T47D (cell line): ENCODE results near the gene NACC2.
"Not testable (repeated sequence)": the region's sequence is repeated elsewhere in the genome, so short reads cannot be mapped to it uniquely, and the experiment has no call there.

Experiments used
- DNase-seq, 2 experiments: peaks; one replicate each; pipeline versions ENCODE4 v3.0.0 to v3.0.0-alpha.2; 2011 to 2012; ENCODE audit warnings: low read depth in 1 of 2, low spot score in 1 of 2
- JUND ChIP-seq: IDR thresholded peaks from 2 replicates; pipeline ENCODE4 v1.6.1; 2012; ENCODE audit warnings: low read depth
- in situ Hi-C: cut with HindIII; loops from 2 replicates; pipeline ENCODE4 v1.10.0; 2016; ENCODE audit warnings: low sequenced_read_pairs, low pct_unique_long_range_greater_than_20kb

NACC2 gene

GRCh38 chr9:136043441-136043991 lies 51.6 kb downstream of the NACC2 start:
- in situ Hi-C loops: no loop called here
- no peak for TF ChIP-seq JUND
- DNase-seq: no peak

DNA sequence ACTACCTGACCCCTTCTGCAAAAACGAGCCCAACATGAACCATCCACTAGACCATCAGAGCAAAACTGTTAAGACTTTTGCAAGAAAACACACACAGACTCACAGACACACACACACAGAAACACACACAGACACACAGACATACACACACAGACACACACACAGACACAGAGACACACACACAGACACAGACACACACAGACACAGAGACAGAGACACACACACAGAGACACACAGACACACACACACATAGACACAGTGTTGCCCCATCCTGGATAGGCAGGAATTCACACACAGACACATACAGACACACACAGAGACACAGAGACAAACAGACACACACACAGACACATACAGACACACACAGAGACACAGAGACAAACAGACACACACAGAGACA lies 52.5 kb downstream of the NACC2 start:
- DNase-seq: no peak
- no peak for TF ChIP-seq JUND
- in situ Hi-C loops: no loop called here

DNA sequence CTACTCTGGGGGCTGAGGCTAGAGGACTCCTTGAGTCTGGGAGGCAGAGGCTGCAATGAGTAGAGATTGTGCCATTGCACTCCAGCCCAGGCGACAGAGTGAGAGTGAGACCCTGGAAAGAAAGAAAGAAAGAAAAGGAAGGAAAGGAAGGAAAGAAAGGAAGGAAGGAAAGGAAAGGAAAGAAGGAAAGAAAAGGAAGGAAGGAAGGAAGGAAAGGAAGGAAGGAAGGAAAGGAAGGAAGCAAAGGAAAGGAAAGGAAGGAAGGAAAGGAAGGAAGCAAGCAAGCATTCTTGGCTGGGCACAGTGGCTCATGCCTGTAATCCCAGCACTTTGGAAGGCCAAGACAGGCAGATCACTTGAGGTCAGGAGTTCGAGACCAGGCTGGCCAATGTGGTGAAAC lies 54.2 kb downstream of the NACC2 start:
- not testable (repeated sequence) for DNase-seq

GRCh38 chr9:136039488-136039887 lies 55.6 kb downstream of the NACC2 start:
- in situ Hi-C loops: no loop called here
- TF ChIP-seq JUND: no peak
- no peak for DNase-seq

More for the DNA sequence above, 54.2 kb downstream of the NACC2 start:
- in situ Hi-C loops: not testable (repeated sequence)

- in situ Hi-C loops: no loop called here
- no peak for TF ChIP-seq JUND
- DNase-seq: no peak
Measured at GRCh38 chr9:136036848-136037247, 58.2 kb downstream of the NACC2 start.

DNA sequence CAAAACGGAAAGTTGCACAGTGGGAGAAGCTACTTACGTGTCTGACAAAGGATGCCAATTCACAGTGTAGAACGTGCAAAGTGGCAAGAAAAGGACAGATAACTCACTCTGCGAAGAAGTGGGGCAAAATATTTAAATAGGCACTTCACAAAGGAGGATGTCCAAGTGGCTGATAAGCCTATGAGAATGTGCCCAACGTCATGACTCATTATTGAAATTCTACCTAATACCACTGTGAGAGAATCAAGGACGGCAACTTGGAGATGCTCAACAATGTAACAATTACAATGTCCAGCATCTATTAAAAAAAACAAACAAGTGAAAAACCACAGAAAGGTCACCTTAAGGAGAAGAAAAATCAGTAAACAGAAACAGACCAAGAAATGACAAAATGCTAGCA lies 59.0 kb downstream of the NACC2 start:
- TF ChIP-seq JUND: no peak
- no peak for DNase-seq
- in situ Hi-C loops: no loop called here

- no peak for TF ChIP-seq JUND
- DNase-seq: no peak
- in situ Hi-C loops: no loop called here
Measured at GRCh38 chr9:136031741-136032730, 63.1 kb downstream of the NACC2 start.

GRCh38 chr9:136031094-136031493 lies 64.0 kb downstream of the NACC2 start:
- DNase-seq: no peak
- TF ChIP-seq JUND: no peak
- in situ Hi-C loops: no loop called here

DNA sequence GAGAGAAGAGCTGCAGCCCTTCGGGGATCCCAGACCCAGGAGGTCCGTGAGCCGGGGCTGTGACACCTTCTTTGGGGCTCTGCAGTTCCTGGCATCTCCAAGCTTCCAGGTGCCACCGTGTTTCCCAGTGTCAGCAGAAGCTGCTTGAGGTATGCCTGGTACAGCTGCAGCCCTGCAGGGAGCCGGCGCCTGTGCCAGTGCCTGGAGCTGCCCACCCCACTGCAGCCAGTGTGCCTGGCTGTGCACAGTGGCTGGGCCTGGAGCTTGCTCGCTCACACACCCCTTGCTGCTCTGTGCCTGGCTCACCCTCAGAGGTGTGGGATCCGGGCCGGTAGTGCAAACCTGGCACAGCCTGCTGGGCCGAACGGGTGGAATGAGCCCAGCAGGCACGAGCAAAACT lies 65.5 kb downstream of the NACC2 start:
- no peak for DNase-seq
- TF ChIP-seq JUND: no peak
- in situ Hi-C loops: no loop called here

DNA sequence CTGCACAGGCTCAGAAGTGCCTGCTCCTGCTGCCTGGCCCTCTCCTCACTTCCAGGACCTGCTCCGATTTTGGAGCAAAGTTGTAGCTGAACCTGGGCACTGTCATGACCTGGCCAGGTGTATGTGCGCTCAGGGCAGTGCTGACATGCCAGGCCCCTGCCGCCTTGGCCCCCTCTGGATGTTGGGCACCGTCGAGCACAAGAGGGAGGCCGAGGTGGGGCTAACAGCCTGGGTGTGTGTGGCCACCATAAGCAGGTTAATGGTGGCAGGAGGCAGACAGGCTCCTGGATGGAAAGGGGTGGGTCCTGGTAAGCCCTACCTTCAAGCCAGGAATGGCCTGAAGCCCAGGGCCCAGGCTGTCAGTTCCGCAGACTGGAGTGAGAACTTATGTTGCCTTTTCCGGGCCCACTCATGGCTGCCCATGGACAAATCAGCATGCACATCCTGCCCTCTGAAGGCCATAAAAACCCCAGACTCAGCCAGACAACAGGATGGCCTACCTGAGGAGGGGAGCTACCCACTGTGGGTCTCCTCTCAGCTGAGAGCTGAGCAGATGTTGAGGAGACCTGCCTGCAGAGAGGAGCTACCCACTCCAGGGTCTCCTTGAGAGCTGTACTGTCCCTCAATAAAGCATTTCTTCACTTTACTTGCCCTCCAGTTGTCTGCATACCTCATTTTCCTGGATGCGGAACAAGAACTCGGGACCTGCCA lies 66.2 kb downstream of the NACC2 start:
- in situ Hi-C loops: no loop called here
- no peak for TF ChIP-seq JUND
- no peak for DNase-seq

- in situ Hi-C loops, DNase-seq: not testable (repeated sequence)
Measured at GRCh38 chr9:136026943-136027289, 68.2 kb downstream of the NACC2 start.

- in situ Hi-C loops: no loop called here
- no peak for DNase-seq
- TF ChIP-seq JUND: no peak
Measured at GRCh38 chr9:136026266-136026942, 68.7 kb downstream of the NACC2 start.
